HG03575 (cell line): ENCODE measurements around the gene TBC1D7.

ENCODE experiments used
- ATAC-seq: cut with Tn5 transposase; IDR thresholded peaks from one replicate; pipeline ENCODE4 v1.9.1; 2021; ENCODE audit not compliant: unreplicated experiment, insufficient number of reproducible peaks, low FRiP score; ENCODE audit errors: extremely low read depth

TBC1D7 gene

DNA sequence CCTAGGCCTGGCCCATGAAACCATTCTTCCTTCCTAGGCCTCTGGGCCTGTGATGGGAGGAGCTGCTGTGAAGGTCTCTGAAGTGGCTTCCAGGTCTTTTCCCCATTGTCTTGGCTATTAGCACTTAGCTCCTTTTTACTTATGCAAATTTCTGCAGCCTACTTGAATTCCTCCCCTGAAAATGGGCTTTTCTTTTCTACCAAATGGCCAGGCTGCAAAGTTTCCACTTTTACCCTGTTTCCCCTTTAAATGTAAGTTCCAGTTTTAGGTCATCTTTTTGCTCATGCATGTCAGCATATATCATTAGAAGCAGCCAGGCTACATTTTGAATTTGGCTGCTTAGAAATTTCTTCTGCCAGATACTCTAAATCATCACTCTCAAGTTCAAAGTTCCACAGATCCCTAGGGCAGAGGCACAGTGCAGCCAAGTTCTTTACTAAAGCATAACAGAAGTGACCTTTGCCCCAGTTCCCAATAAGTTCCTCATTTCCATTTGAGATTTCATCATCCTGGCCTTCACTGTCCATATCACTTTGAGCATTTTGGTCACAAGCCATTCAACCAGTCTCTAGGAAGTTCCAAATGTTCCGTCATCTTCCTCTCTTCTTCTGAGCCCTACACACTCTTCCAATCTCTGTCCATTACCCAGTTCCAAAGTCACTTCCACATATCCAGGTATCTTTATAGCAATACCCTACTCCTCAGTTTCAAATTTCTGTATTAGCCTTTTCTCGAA, 71.9 kb downstream of the TBC1D7 start:
- ATAC-seq, result no peak
